Brain microvascular endothelial cell (primary cell): ENCODE results near the gene DIS3L2.
"Not testable (repeated sequence)": the region's sequence is repeated elsewhere in the genome, so short reads cannot be mapped to it uniquely, and the experiment has no call there.

Experiments
- DNase-seq: peaks from one replicate; pipeline ENCODE4 v3.0.0-alpha.2; 2020
- H3K27ac ChIP-seq: fragments of 250-450 bp; sonication (Bioruptor Pico); 2 replicates; pipeline ENCODE4 v1.5.1; 2020; ENCODE audit warnings: mild to moderate bottlenecking, moderate library complexity
- H3K27me3 ChIP-seq: fragments of 250-450 bp; sonication (Bioruptor Pico); replicated peaks from 2 replicates; pipeline ENCODE4 v1.5.1; 2020; ENCODE audit warnings: mild to moderate bottlenecking
- H3K36me3 ChIP-seq: fragments of 250-450 bp; sonication (Bioruptor Pico); replicated peaks from 2 replicates; pipeline ENCODE4 v1.5.1; 2020; ENCODE audit warnings: mild to moderate bottlenecking
- H3K4me3 ChIP-seq: 2 replicates; pipeline ENCODE4 v1.5.1; 2011; ENCODE audit warnings: low read depth, mild to moderate bottlenecking, control low read depth, low read length, moderate library complexity
- CTCF ChIP-seq: IDR thresholded peaks from 2 replicates; pipeline ENCODE4 v1.5.1; 2011; ENCODE audit warnings: low read depth, mild to moderate bottlenecking, moderate library complexity, low read length, control low read depth, inconsistent platforms; ENCODE audit errors: missing control alignments
- in situ Hi-C: cut with HindIII; loops from 2 replicates; pipeline ENCODE4 v1.10.0; 2017; ENCODE audit warnings: low sequenced_read_pairs, low pct_ligation_motif_present

Gene DIS3L2

GRCh38 chr2:232328032-232328422 lies 366.5 kb downstream of the DIS3L2 start:
- Histone ChIP-seq H3K27me3 (no peaks in the 10 kb centered on the region), H3K36me3 (no peaks in the 10 kb centered on the region), H3K4me3 (no peak overlapping the region), H3K27ac (no peak overlapping the region)
- in situ Hi-C loops = no loop called here
- no peak for DNase-seq
- no peak for TF ChIP-seq CTCF

GRCh38 chr2:232328516-232329460 lies 367.3 kb downstream of the DIS3L2 start:
- no peak for TF ChIP-seq CTCF
- Histone ChIP-seq H3K27me3 (no peaks in the 10 kb centered on the region), H3K27ac (no peak overlapping the region), H3K4me3 (no peak overlapping the region), H3K36me3 (no peaks in the 10 kb centered on the region)
- no peak for DNase-seq
- in situ Hi-C loops = no loop called here

GRCh38 chr2:232329716-232330067 lies 368.2 kb downstream of the DIS3L2 start:
- no peak for TF ChIP-seq CTCF
- Histone ChIP-seq H3K27me3 (no peaks in the 10 kb centered on the region), H3K4me3 (no peak overlapping the region), H3K27ac (no peak overlapping the region), H3K36me3 (no peaks in the 10 kb centered on the region)
- in situ Hi-C loops = no loop called here
- DNase-seq = no peak

- Histone ChIP-seq H3K4me3 (no peak overlapping the region), H3K27ac (no peak overlapping the region), H3K36me3 (no peaks in the 10 kb centered on the region), H3K27me3 (no peaks in the 10 kb centered on the region)
- DNase-seq = no peak
- in situ Hi-C loops = no loop called here
- TF ChIP-seq CTCF = no peak
Observed at GRCh38 chr2:232330068-232330999, 368.8 kb downstream of the DIS3L2 start.

- DNase-seq, in situ Hi-C loops, H3K36me3 ChIP-seq, H3K4me3 ChIP-seq, H3K27me3 ChIP-seq, H3K27ac ChIP-seq: not testable (repeated sequence)
Observed at GRCh38 chr2:232331061-232331460, 369.5 kb downstream of the DIS3L2 start.

- H3K4me3 ChIP-seq, in situ Hi-C loops, H3K27ac ChIP-seq, DNase-seq, H3K36me3 ChIP-seq, H3K27me3 ChIP-seq: not testable (repeated sequence)
Observed at GRCh38 chr2:232331641-232332040, 370.1 kb downstream of the DIS3L2 start.

- H3K27me3 ChIP-seq, in situ Hi-C loops, DNase-seq, H3K4me3 ChIP-seq, H3K27ac ChIP-seq, H3K36me3 ChIP-seq: not testable (repeated sequence)
Observed at GRCh38 chr2:232332244-232332939, 370.9 kb downstream of the DIS3L2 start.
